GM13977 (cell line): ENCODE data around the gene KBTBD2.

Source experiments
- DNase-seq: peaks from one replicate; pipeline ENCODE4 v3.0.0; 2012; ENCODE audit warnings: low spot score
- in situ Hi-C: fragments of 300-500 bp; cut with MboI; formaldehyde crosslinking; loops from one replicate; pipeline ENCODE4 v1.12.0; 2022; ENCODE audit warnings: low sequenced_read_pairs, low pct_unique_long_range_greater_than_20kb, mixed read lengths, inconsistent platforms; ENCODE audit not compliant: unreplicated experiment
- TF ChIP-seq, protein P1 (sequence below): IDR thresholded peaks from 2 replicates; pipeline ENCODE4 v1.5.1; 2012; ENCODE audit warnings: mild to moderate bottlenecking, control low read depth; ENCODE audit not compliant: insufficient read depth; ENCODE audit errors: extremely low read depth, missing control alignments

Gene KBTBD2

DNA sequence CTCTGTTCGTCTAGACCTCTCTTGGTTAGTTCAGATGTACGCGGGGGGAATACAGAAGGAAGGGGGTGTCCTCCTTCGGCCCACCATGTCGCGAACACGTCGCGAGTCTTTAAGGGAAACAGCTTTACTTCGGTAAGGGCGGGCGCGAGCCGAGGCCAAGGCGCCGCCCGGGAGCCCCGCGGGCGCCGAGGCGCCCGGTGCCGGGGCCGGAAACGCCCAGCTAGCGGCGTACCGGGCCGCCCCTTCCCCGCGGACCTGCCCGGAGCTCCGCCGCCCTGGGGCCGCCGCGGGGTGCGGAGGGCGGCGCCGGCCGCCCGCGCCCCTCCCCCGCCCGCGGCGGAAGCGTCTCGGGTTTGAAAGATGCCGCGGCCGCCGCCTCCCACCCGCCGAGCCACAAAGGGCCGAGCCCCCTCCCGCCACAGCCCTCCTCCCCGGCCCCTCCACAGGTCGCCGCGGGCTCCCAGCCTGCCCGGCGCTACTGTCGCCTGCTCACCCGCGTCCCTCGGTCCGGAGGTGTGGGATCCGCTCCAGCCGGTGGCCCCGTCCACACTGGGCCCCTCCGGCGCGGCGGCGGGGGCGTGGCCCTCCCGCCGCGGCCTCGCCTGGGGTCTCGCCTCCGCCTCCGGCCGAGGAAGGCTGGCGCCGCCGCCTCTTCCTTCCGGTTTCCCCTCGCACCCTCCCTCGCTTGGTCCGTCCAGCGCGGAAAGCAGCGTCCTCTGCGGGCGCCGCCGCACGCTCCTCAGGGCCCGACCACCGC lies at the start of gene KBTBD2:
Gene KBTBD2 (minus strand): TSS at position 718 of the 757 bp plus-strand sequence. CDS start 12,156 bp downstream, outside the sequence.
- in situ Hi-C loops = no loop called here
- TF ChIP-seq, protein P1, sequence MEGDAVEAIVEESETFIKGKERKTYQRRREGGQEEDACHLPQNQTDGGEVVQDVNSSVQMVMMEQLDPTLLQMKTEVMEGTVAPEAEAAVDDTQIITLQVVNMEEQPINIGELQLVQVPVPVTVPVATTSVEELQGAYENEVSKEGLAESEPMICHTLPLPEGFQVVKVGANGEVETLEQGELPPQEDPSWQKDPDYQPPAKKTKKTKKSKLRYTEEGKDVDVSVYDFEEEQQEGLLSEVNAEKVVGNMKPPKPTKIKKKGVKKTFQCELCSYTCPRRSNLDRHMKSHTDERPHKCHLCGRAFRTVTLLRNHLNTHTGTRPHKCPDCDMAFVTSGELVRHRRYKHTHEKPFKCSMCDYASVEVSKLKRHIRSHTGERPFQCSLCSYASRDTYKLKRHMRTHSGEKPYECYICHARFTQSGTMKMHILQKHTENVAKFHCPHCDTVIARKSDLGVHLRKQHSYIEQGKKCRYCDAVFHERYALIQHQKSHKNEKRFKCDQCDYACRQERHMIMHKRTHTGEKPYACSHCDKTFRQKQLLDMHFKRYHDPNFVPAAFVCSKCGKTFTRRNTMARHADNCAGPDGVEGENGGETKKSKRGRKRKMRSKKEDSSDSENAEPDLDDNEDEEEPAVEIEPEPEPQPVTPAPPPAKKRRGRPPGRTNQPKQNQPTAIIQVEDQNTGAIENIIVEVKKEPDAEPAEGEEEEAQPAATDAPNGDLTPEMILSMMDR = peak; percentile 31
- peak; percentile 83 for DNase-seq

DNA sequence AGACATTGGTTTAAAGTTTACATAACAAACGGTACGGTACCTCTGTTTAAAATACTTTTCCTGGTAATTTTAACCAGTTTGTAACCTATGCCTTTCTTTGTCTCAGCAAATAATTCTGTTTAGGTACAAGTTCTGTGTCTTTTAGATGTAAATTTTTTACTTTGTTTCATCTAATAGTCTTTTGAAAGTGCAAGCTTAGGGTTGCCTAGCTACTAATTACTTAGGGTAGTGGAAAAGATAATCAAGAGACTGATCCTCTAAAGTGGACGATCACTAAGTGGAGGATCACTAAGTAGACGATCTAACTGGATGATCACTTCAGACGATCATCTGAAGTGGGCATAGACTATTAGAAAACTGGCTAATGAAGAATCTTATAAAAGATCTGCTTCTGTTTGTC lies 49.6 kb upstream of the KBTBD2 start:
- TF ChIP-seq, protein P1 = no peak
- no peak for DNase-seq

DNA sequence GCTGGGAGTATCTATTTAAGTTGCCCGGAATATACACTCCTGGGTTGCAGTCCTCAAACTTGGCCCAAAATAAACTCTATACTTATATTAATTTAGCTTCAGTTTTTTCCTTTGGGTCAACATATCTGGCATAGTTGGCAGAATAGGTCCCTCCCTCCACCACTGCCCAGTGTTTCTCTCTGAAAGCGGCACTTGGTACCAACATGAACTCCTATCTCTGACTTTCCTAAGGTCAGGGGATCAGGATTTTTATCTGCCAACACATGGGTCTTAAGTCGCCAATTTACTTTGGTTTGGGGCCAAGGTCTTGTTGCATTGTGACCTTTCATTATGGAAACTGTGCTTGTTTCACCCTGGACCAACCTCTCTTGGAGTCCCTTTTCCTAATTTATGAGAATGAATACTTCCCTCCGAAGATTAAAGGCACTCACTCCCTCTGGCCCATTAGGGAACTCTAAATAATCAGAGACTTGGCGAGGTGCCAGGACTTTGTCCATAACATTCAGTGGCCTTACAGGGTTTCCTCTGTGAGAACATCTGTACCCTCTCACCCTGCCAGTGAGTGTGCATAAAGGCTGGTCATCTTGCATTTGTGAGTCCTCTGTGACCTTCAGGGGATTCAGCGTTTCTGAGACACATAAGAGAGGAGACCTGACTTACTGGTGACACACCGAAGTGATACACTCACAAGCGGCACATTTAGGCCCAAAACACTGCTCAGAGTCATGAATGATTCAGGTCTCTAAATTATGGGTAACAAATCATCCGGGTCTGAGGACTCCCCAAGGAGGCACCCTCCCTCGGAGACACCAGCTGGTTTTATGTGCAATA lies 46.0 kb upstream of the KBTBD2 start:
- in situ Hi-C loops = no loop called here
- TF ChIP-seq, protein P1 = no peak
- DNase-seq = no peak

More for the DNA sequence above, 49.6 kb upstream of the KBTBD2 start:
- in situ Hi-C loops = no loop called here

DNA sequence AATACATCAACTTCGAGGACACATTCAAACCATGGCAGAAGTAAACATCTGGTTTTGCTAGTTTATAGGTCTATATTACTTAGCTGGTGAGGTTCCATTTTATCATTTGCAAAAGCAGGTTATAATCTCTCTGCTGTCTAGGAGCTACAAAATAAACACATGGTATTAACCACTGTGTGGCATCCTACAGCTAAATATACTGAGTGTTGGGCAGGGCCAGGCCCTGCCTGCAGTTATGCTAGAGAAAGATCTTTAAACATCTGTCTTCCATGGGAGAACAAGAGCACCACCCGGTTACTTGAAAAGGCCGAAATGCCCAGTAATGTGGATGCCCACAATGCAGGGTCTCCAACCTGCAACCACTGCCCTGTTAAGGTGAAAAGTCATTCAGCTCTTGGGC lies 45.1 kb upstream of the KBTBD2 start:
- in situ Hi-C loops = no loop called here
- no peak for DNase-seq
- TF ChIP-seq, protein P1 = no peak

DNA sequence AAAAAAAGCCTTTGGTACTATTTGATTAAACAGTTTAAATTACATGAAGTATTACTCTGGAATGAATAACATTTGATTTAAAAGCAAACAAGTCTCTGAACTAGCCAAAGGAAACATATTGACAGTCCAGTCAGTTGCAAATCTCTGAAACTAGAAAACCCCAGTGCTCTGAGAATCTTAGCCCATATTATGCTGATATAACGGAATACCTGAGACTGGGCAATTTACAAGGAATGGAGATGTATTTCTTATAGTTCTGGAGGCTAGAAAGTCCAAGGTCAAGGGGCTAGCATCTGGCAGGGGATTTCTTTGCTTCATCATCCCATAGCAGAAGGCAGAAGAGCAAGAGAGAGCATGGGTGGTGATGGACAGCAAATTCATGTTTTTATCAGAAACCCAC lies 44.0 kb upstream of the KBTBD2 start:
- TF ChIP-seq, protein P1 = no peak

DNA sequence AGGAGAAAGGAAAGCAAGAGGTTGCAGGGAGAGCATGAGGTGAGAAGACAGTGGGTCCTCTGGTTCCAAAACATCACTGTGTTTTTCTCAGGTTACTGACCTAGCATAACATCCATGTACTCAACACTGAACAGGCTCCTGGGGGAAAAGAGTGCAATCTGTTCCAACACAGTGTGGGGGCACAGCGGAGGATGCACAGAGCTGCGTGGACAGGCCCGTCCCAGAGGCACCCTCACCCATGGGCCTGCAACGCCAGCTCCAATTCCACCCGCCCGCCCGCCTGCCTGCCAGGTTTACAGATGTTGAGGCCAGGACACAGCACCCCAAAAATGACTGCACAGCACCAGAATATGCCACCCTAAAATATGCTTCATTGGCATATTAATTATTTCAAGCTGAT lies 38.8 kb upstream of the KBTBD2 start:
- TF ChIP-seq, protein P1 = no peak
- in situ Hi-C loops = no loop called here
- DNase-seq = no peak

More for the DNA sequence above, 44.0 kb upstream of the KBTBD2 start:
- in situ Hi-C loops = no loop called here
- no peak for DNase-seq
